AG04450 (cell line): ENCODE measurements around the gene FBXO11. TPM values are rescaled to one million over a fixed set of nuclear protein-coding genes. Genes with fewer than 3 reads are reported as not detected.
A peak's percentile ranks its signal among the peaks of the same experiment; 100 is the strongest.

ENCODE experiments used
- CTCF ChIA-PET: fragments of 300-600, 350-600 bp; formaldehyde crosslinking; extraction: SDS; loops from one replicate; lab custom pipeline; 2022; ENCODE audit warnings: antibody characterized with exemption, inconsistent platforms; lab: Charles Lee
- POLR2A ChIA-PET: fragments of 350-600 bp; formaldehyde crosslinking; extraction: SDS; loops from one replicate; lab custom pipeline; 2021; ENCODE audit warnings: antibody characterized with exemption, inconsistent platforms; lab: Yijun Ruan, JAX
- DNase-seq: peaks from one replicate; pipeline ENCODE4 v3.0.0-alpha.2; 2011; ENCODE audit warnings: low read depth, low spot score
- H3K27ac ChIP-seq: one replicate; pipeline ENCODE4 v1.5.1; 2012; ENCODE audit warnings: low read depth, low read length, control low read depth
- H3K27me3 ChIP-seq: one replicate; pipeline ENCODE4 v1.6.0; 2012; ENCODE audit warnings: low read length; ENCODE audit not compliant: control insufficient read depth, insufficient read depth
- H3K4me3 ChIP-seq: 2 replicates; pipeline ENCODE4 v1.5.1; 2011; ENCODE audit warnings: mild to moderate bottlenecking, low read depth, low read length, control low read depth
- H3K9me3 ChIP-seq: 2 replicates; pipeline ENCODE4 v1.5.1; 2012; ENCODE audit warnings: low read length; ENCODE audit not compliant: control insufficient read depth, insufficient read depth
- CTCF ChIP-seq: IDR thresholded peaks from 2 replicates; pipeline ENCODE4 v1.5.1; 2011; ENCODE audit warnings: low read depth, low read length, control low read depth, inconsistent platforms
- polyA plus RNA-seq: library from polyadenylated mRNA; depleted of rRNA; stranded (reverse); fragments of >200 nt; gene quantifications from 2 replicates; pipeline ENCODE4 v1.2.3, GENCODE V29; 2011

Gene FBXO11
- polyA plus RNA-seq, 1 experiment: 55.9 TPM

- TF ChIP-seq CTCF: no peak
- Histone ChIP-seq H3K9me3 (peaks cover 3% of the 10 kb centered on the region; the same call in 1 of the 2 replicates), H3K27me3 (no peaks in the 10 kb centered on the region), H3K4me3 (peak within 1 kb of the TSS; percentile 83), H3K27ac (peak within 1 kb of the TSS; percentile 90)
- POLR2A ChIA-PET: interaction anchor here (0.5 to 1.3 kb wide), 12 partner anchors 10 to 395 kb away, joined by 3 to 6 read pairs (median 4); partner anchors contain the start of gene MSH2
- DNase-seq: peak; percentile 49
- CTCF ChIA-PET: interaction anchor here (0.6 to 4.6 kb wide), 3 partner anchors 16 to 346 kb away, joined by 3 to 30 read pairs (median 9); no protein-coding TSS in a partner anchor
These were observed 123.4 kb downstream of the FBXO11 start, which contains the start of gene MSH6 for GRCh38 chr2:47782671-47783485. MSH6 (plus strand) TSS chr2:47783145; CDS start chr2:47783234, 89 bp downstream.

GRCh38 chr2:47782381-47782670, 124.0 kb downstream of the FBXO11 start:
- POLR2A ChIA-PET: interaction anchor here (0.5 to 1.3 kb wide), 7 partner anchors 11 to 394 kb away, joined by 3 to 6 read pairs (median 4); partner anchors contain the start of gene MSH2
- no peak for DNase-seq

GRCh38 chr2:47779426-47779790, 126.9 kb downstream of the FBXO11 start:
- TF ChIP-seq CTCF: no peak
- H3K4me3 ChIP-seq: no peak overlapping the region
- H3K27ac ChIP-seq: no peak overlapping the region
- POLR2A ChIA-PET: interaction anchor here (0.6 kb wide), 1 partner anchor 365 kb away, joined by 3 read pairs; no protein-coding TSS in a partner anchor
- no peaks in the 10 kb centered on the region; the same call in 1 of the 2 replicates for H3K9me3 ChIP-seq
- H3K27me3 ChIP-seq: no peaks in the 10 kb centered on the region
- CTCF ChIA-PET: interaction anchor here (0.9 to 4.6 kb wide), 3 partner anchors 12 to 342 kb away, joined by 3 to 30 read pairs (median 3); no protein-coding TSS in a partner anchor
- no peak for DNase-seq

More at GRCh38 chr2:47782381-47782670, 124.0 kb downstream of the FBXO11 start:
- no peak for TF ChIP-seq CTCF
- Histone ChIP-seq H3K4me3 (peak overlapping the region; percentile 66), H3K9me3 (peaks cover 3% of the 10 kb centered on the region; the same call in 1 of the 2 replicates), H3K27ac (peak overlapping the region; percentile 90), H3K27me3 (no peaks in the 10 kb centered on the region)
- CTCF ChIA-PET: interaction anchor here (0.6 to 4.6 kb wide), 3 partner anchors 15 to 535 kb away, joined by 3 to 30 read pairs (median 5); no protein-coding TSS in a partner anchor

GRCh38 chr2:47778698-47779425, 127.4 kb downstream of the FBXO11 start:
- ChIA-PET CTCF (interaction anchor here (0.5 to 4.6 kb wide), 3 partner anchors 12 to 851 kb away, joined by 3 to 30 read pairs (median 5); no protein-coding TSS in a partner anchor), POLR2A (interaction anchor here (0.6 kb wide), 1 partner anchor 145 kb away, joined by 3 read pairs; no protein-coding TSS in a partner anchor)
- Histone ChIP-seq H3K27me3 (no peaks in the 10 kb centered on the region), H3K27ac (no peak overlapping the region), H3K4me3 (no peak overlapping the region), H3K9me3 (no peaks in the 10 kb centered on the region; the same call in 1 of the 2 replicates)
- no peak for TF ChIP-seq CTCF
- DNase-seq: no peak
